ENCODE data around the gene DHCR24. TPM values are rescaled to one million over a fixed set of nuclear protein-coding genes. Genes with fewer than 3 reads are reported as not detected.

Gene DHCR24
- total RNA-seq, 1 experiment from 2014 or later, result 369 TPM

- Histone ChIP-seq H3K36me3 (ENCODE audit: low read depth) (no peaks in the 10 kb centered on the region), H4K20me1 (ENCODE audit: insufficient read depth) (no peaks in the 10 kb centered on the region), H3K4me1 (replicated peaks; ENCODE audit: insufficient read depth) (peaks cover 5% of the 10 kb centered on the region), H3K27me3 (ENCODE audit: insufficient read depth, low read depth) (no peaks in the 10 kb centered on the region), H3K4me2 (no peak overlapping the region), H2AFZ (no peak overlapping the region), H3K9me2 (ENCODE audit: insufficient read depth) (no peaks in the 10 kb centered on the region), H3K79me2 (ENCODE audit: low read depth) (no peaks in the 10 kb centered on the region), H3K4me3 (no peak overlapping the region), H3K27ac (no peak overlapping the region), H3F3A (ENCODE audit: insufficient read depth, low read depth) (no peaks in the 10 kb centered on the region; the same call in 1 of the 2 replicates), H3K9me3 (ENCODE audit: insufficient read depth, low read depth) (peaks cover 8% of the 10 kb centered on the region)
- ChIA-PET CTCF (interaction anchor here (0.5 kb wide), 1 partner anchor 395 kb away, joined by 4 read pairs; no protein-coding TSS in a partner anchor), POLR2A (ENCODE audit: unreplicated experiment) (no interaction called here)
- BruUV-seq (replicated peaks), result no TSS peak
- intact Hi-C loops (cut with micrococcal nuclease; ENCODE audit: unreplicated experiment), result no loop called here
- TF ChIP-seq CTCF (conservative IDR thresholded peaks at IDR 0.05), result no peak
- no peak for TF ChIP-seq EZH2 (IDR thresholded peaks at IDR 0.05; ENCODE audit: low read depth)
- no peak for DNase-seq
These were observed 42.7 kb upstream of the DHCR24 start for GRCh38 chr1:54929700-54930099.

- Histone ChIP-seq H3K9me2 (ENCODE audit: insufficient read depth) (no peaks in the 10 kb centered on the region), H3K4me3 (no peak overlapping the region), H3K4me2 (no peak overlapping the region), H3F3A (ENCODE audit: insufficient read depth, low read depth) (peaks cover 6% of the 10 kb centered on the region), H3K27ac (no peak overlapping the region), H4K20me1 (ENCODE audit: insufficient read depth) (no peaks in the 10 kb centered on the region), H3K27me3 (ENCODE audit: insufficient read depth, low read depth) (no peaks in the 10 kb centered on the region), H3K9me3 (ENCODE audit: insufficient read depth, low read depth) (no peaks in the 10 kb centered on the region), H3K36me3 (ENCODE audit: low read depth) (no peaks in the 10 kb centered on the region), H2AFZ (no peak overlapping the region), H3K4me1 (replicated peaks; ENCODE audit: insufficient read depth) (peaks cover 8% of the 10 kb centered on the region), H3K79me2 (ENCODE audit: low read depth) (no peaks in the 10 kb centered on the region)
- ChIA-PET POLR2A (ENCODE audit: unreplicated experiment) (no interaction called here), CTCF (no interaction called here)
- intact Hi-C loops (cut with micrococcal nuclease; ENCODE audit: unreplicated experiment), result no loop called here
- DNase-seq, result no peak
- TF ChIP-seq CTCF (conservative IDR thresholded peaks at IDR 0.05) (no peak), EZH2 (IDR thresholded peaks at IDR 0.05; ENCODE audit: low read depth) (no peak)
- BruUV-seq (replicated peaks), result no TSS peak
These were observed 41.3 kb upstream of the DHCR24 start for GRCh38 chr1:54928327-54928726.

- no peaks in the 10 kb centered on the region for H3K79me2 ChIP-seq (ENCODE audit: low read depth)
- no peak overlapping the region for H3K4me3 ChIP-seq
- no peaks in the 10 kb centered on the region for H3K9me3 ChIP-seq (ENCODE audit: insufficient read depth, low read depth)
- ChIA-PET CTCF (interaction anchor here (0.6 kb wide), 1 partner anchor 114 kb away, joined by 5 read pairs; no protein-coding TSS in a partner anchor), POLR2A (ENCODE audit: unreplicated experiment) (no interaction called here)
- no peaks in the 10 kb centered on the region for H3K9me2 ChIP-seq (ENCODE audit: insufficient read depth)
- no peaks in the 10 kb centered on the region for H3K36me3 ChIP-seq (ENCODE audit: low read depth)
- no peak for DNase-seq
- H3K27me3 ChIP-seq (ENCODE audit: insufficient read depth, low read depth), result no peaks in the 10 kb centered on the region
- H3K27ac ChIP-seq, result no peak overlapping the region
- H2AFZ ChIP-seq, result no peak overlapping the region
- no peak for TF ChIP-seq CTCF (conservative IDR thresholded peaks at IDR 0.05)
- TF ChIP-seq EZH2 (IDR thresholded peaks at IDR 0.05; ENCODE audit: low read depth), result no peak
- no peak overlapping the region for H3K4me2 ChIP-seq
- intact Hi-C loops (cut with micrococcal nuclease; ENCODE audit: unreplicated experiment), result no loop called here
- BruUV-seq (replicated peaks), result no TSS peak
- peaks cover 15% of the 10 kb centered on the region for H3K4me1 ChIP-seq (replicated peaks; ENCODE audit: insufficient read depth)
- no peaks in the 10 kb centered on the region for H4K20me1 ChIP-seq (ENCODE audit: insufficient read depth)
- H3F3A ChIP-seq (ENCODE audit: insufficient read depth, low read depth), result peaks cover 11% of the 10 kb centered on the region
These were observed 40.7 kb upstream of the DHCR24 start for GRCh38 chr1:54927472-54928240.

Measured in PC-9 (cell line).